Measurements from ENCODE around the gene RGS18.
"Not testable (repeated sequence)": the region's sequence is repeated elsewhere in the genome, so short reads cannot be mapped to it uniquely, and the experiment has no call there.

RGS18 gene, protein sequence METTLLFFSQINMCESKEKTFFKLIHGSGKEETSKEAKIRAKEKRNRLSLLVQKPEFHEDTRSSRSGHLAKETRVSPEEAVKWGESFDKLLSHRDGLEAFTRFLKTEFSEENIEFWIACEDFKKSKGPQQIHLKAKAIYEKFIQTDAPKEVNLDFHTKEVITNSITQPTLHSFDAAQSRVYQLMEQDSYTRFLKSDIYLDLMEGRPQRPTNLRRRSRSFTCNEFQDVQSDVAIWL

DNA sequence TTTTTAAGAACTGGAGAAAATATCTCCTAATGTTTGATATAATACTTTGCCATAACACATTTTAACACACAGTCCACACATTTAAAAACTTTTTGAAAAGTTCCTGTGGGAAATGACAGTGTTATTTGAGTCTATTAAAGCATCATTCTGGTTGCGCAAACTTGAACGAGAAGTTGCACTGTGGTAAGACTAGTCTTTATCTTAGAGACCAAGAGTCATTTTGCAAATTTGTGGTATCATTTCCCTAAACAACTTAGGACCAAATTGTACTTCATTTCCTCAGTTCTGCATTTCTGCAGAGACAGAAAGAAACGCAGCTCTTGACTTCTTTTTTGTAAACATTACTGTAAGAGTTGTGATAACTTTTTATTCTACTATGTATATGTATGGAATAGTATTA is at the start of gene RGS18:
Gene RGS18, plus strand, starts transcription at position 282 of the 400 bp plus-strand sequence. CDS start 176 bp downstream, outside the sequence.
- DNase-seq (ENCODE audit: low read depth), result no peak

DNA sequence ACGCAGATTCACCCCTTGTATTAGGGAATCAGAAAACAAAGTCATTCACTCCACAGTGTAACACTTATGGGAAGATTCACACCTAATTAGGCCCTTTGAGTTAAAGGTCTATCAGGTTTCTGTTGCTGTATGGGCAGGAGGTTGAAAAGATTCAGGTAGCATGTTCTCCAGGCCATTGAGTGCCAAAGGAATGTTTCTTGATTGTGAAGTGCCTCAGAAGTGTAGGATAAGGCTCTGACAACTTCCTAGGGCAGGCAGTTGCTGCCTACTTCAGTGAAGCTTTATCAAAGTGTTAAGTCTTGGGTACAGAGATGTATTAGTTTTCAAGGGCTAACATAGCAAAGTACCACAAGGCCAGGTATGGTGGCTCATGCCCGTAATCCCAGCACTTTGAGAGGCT is 48.7 kb upstream of the RGS18 start:
- DNase-seq (ENCODE audit: low read depth), result no peak

GRCh38 chr1:192115000-192115399 is 43.3 kb upstream of the RGS18 start:
- no peak for DNase-seq (ENCODE audit: low read depth)

DNA sequence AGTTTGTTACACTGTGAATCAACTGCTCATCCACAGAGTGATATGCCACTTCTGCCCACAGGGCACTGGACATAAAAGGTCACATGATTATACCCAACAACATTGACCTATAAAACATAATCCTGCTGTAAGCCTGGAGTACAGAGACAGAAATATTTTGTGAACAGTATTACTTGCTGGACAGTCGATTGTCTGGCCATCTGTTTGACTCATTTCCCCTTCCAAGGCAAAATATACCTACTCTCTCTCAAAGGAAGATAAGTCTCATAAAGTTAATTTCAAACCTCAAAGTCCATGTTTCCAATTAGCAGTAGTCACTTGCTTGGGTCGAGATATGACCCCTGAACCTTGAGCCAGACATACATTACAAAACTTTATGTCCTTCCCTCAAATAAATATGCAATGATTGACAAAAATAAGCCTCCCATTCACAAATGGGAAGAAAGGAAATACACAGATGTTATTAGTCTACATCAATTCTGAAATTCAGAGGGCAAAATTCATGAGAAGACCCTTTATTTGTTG is 39.3 kb upstream of the RGS18 start:
- DNase-seq (ENCODE audit: low read depth), result no peak

DNA sequence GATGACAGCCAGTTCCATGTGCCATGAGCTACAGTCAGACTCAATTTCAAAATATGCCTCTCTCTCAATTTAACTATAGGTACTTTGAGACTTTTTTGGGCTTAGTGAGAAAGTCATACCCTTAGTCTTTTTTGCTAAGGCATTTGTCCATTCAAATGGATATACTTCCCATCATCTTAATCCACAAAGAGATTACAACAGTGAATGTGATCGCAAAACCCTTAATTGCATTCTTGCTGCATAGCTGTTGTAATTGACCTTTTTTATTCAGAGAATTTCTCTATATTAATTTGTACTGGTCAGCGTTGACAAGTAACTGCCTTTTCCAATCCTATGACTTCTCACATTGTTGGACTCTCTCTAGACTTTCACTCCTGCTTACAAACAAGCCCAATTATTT is 38.6 kb upstream of the RGS18 start:
- DNase-seq (ENCODE audit: low read depth), result no peak

DNA sequence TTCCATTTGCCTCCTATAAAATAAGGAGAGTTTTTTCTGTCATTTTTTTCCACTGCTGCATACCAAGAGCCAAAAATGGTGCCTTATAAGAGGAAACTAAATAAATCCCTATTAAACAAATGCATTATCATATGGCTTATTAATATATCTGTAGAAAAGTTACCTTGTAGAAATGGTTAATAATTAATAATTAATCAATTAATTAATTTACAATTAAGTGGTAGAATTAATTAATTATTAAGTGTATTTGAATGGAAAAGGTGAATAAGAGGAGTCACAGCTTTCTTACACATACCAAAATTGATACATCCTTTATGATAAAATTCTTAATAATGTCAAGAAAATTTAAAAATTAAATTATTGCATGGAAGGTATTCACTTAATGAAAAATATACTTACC is 35.6 kb upstream of the RGS18 start:
- no peak for DNase-seq (ENCODE audit: low read depth)

DNA sequence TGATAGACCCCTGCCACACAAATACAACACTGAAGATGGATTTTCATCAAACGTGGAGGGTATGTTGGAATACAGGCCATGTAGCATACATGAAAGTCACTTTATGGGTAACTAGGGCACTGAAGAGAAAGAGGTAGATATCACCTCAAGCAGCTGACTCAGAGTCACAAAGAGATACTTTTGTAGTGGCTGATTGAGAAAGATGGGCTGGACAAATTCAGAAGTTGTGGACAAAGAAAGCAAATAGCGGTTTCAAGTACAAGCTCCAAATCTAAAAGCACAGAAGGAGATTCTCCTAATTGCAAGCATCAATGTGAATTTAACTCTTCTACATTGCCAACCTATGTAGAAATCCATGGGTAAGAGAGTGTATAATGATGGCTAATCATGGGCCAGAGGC is 35.0 kb upstream of the RGS18 start:
- DNase-seq (ENCODE audit: low read depth), result no peak

DNA sequence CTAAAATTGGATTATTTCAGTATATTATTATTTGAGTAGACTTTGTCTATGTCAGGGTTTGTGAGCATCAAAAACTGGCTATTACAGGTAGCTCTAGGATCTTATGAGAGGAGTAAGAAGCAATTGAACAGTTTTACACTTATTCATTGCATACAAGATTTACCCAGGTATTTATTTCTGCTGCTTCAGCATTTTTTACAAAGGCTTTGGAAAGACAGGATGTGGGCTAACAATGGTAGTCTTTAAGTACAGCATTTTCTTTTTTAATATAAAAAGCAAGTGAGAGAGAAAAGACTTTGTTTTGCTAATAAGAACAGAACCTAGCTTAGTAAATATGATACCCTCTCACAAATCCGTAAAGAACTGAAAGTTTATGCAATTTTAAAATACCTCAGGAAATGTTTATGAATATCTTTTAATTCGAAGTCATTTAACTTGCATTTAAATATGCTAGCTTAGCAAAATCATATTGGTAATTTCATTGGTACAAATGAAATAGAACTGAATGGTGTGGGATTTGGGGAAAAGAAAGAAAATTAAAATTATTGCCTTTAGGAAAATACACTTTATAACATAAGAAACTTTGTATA is 32.1 kb upstream of the RGS18 start:
- no peak for DNase-seq (ENCODE audit: low read depth)

DNA sequence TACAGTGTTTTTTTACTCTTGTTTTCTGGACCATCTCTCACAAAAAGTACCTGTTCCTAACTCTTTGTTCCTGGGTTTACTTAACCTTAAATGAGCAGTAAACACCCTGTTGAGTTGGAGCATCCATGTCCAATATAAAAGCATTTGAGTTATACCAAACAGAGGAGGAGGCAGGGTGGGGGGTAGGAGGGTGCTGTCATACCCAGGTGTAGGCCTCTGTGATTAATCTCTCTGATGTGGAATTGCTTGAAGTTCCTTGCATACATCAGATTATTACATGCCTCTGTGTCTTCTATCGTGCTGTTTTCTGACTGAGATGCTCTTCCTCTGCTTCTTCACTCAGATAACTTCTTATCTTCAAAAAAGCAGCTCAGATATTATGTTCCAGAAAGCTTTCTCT is 28.1 kb upstream of the RGS18 start:
- DNase-seq (ENCODE audit: low read depth), result no peak

DNA sequence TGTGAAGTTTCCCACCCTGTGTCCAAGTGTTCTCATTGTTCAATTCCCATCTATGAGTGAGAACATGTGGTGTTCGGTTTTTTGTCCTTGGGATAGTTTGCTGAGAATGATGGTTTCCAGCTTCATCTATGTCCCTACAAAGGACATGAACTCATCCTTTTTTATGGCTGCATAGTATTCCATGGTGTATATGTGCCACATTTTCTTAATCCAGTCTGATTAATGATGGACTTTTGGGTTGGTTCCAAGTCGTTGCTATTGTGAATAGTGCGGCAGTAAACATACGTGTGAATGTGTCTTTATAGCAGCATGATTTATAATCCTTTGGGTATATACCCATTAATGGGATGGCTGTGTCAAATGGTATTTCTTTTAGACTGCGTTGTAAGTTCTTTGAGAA is 27.4 kb upstream of the RGS18 start:
- DNase-seq (ENCODE audit: low read depth), result not testable (repeated sequence)

GRCh38 chr1:192131914-192132313 is 26.3 kb upstream of the RGS18 start:
- no peak for DNase-seq (ENCODE audit: low read depth)

GRCh38 chr1:192133350-192133926 is 24.8 kb upstream of the RGS18 start:
- DNase-seq (ENCODE audit: low read depth), result no peak

GRCh38 chr1:192140382-192140781 is 17.9 kb upstream of the RGS18 start:
- no peak for DNase-seq (ENCODE audit: low read depth)

DNA sequence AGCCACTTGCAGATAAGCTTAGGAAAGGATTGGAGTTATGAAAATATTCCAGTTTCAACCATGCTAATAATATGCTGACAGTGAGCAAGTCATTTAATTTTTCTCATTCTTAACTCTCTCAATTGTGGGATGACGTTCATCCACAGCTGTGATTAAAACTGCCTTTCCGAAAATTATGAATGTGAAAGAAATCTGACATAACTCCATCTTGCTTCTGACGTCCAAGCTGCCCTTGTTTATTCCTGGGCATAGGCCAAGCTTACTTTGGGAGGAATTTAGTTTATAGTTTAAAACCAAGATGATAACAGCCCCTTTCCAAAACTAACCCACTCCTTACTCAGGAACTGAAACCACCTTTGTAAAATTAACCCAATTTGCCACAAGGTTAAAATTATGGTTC is 11.0 kb upstream of the RGS18 start:
- DNase-seq (ENCODE audit: low read depth), result no peak

DNA sequence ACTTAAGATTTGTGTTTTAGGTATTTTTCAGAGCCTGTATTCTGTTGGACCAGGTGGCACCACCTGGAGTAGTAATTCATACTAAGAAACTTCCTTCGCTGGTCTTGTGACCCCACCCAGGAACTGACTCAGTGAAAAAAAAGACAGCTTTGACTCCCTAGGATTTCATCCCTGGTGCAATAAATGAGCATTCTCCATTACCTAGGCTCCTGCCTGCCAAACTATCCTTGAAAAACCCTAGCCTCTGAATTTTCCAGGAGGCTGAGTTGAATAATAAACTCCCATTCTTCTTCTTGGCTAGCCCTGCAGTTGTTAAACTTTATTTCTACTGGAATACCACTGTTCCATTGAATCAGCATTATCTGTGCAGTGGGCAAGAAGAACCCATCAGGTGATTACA is 10.6 kb upstream of the RGS18 start:
- DNase-seq (ENCODE audit: low read depth), result no peak

DNA sequence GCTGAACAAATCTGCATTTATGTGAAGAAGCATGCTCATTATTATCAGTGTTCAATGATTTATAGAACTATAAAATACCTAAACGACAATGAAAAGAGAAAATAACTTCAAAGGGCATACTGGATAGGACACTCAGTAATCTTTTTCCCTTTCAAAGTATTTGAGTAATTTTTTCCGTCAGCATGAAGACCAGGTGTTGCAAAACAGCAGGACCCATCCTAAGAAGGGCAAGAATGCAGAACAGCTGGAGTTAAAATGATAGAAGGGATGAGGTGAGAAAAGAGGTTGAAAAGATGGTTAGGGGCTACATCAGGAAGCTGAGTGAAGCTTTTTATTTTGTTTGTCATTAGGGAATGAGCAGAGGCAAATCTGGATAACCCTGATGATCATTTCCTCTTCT is 7.1 kb upstream of the RGS18 start:
- DNase-seq (ENCODE audit: low read depth), result no peak

DNA sequence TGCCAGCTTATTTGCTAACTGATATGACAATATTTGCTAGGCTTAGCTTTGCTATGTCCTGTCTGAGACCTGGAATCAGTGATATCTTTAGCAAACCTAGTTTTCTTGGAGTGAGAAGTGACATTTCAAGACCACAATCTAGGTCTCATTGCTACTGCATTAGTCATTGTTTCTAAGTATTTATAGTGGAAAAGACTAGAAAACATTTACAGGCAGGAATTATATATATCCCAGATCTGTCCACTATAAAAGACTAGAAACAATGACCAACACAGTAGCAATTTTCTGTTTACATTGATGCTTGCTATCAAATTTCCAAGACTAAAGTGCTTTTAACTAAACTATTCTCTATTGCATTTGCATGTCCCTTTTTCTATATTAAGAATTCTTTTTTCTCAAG is 5.0 kb upstream of the RGS18 start:
- no peak for DNase-seq (ENCODE audit: low read depth)

DNA sequence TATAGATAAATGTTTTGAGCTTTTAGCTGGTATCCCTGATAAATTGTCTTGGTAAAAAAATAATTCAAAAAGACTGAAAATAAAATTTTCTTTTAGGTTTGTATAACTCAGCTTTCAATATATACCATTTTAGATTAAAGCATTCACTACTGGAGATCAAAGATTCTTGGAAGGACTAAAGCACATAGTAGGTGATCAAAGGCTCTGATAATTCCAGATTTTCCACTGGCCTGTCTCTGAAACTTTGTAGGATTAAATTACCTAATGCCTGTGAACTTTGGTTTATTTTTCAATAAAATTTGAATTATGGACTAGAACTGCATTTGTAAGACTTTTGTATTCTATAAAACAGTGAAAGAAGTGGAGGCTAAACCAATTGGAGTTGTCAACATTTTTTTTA is 1.2 kb upstream of the RGS18 start:
- no peak for DNase-seq (ENCODE audit: low read depth)

GRCh38 chr1:192159014-192159413 is 752 bp downstream of the RGS18 start:
- DNase-seq (ENCODE audit: low read depth), result no peak

DNA sequence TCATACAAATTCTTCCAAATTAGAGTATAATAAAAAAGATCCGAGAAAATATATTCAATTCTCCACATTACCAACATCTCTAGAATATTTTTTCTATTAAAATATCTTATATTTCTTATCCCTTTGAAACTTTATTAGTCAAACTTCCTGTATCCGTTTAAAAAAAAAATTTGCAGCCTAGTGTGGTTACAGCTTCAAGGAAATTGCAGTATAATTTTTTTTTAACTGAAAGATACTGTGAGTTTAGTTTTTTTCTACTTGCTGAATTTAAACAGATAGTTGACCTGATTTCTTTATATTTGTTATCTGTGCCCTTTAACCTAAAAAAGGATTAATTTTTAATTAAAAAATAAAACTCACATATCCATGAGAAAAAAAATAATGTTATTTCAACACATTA is 1.5 kb downstream of the RGS18 start:
- no peak for DNase-seq (ENCODE audit: low read depth)

GRCh38 chr1:192160196-192160595 is 1.9 kb downstream of the RGS18 start:
- DNase-seq (ENCODE audit: low read depth), result no peak

- no peak for DNase-seq (ENCODE audit: low read depth)
These were observed 3.7 kb downstream of the RGS18 start for GRCh38 chr1:192161976-192162375.

DNA sequence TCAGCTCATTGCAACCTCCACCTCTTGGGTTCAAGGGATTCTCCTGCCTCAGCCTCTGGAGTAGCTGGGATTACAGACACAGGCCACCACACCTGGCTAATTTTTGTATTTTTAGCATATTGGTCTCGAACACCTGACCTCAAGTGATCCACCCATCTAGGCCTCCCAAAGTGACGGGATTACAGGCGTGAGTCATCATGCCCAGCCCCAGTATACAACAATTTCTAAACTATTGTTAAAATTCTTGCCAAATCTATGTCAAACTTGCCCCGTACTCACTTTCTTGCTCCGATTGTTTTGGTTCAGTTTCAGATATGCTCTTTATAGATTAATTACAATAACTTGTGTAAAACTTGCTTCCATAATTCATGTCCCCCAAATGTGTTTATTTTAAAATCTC is 4.1 kb downstream of the RGS18 start:
- no peak for DNase-seq (ENCODE audit: low read depth)

- DNase-seq (ENCODE audit: low read depth), result not testable (repeated sequence)
These were observed 6.7 kb downstream of the RGS18 start for GRCh38 chr1:192165002-192165401.

Measured in non-pigmented ciliary epithelial cell (primary cell).